GM21381 (cell line): Measurements from ENCODE around the gene DNPH1.
A peak's percentile ranks its signal among the peaks of the same experiment; 100 is the strongest.

Experiments
- ATAC-seq: cut with Tn5 transposase; IDR thresholded peaks from one replicate; pipeline ENCODE4 v1.9.1; 2021; ENCODE audit warnings: mild to moderate bottlenecking, moderate library complexity; ENCODE audit not compliant: unreplicated experiment

Gene DNPH1

DNA sequence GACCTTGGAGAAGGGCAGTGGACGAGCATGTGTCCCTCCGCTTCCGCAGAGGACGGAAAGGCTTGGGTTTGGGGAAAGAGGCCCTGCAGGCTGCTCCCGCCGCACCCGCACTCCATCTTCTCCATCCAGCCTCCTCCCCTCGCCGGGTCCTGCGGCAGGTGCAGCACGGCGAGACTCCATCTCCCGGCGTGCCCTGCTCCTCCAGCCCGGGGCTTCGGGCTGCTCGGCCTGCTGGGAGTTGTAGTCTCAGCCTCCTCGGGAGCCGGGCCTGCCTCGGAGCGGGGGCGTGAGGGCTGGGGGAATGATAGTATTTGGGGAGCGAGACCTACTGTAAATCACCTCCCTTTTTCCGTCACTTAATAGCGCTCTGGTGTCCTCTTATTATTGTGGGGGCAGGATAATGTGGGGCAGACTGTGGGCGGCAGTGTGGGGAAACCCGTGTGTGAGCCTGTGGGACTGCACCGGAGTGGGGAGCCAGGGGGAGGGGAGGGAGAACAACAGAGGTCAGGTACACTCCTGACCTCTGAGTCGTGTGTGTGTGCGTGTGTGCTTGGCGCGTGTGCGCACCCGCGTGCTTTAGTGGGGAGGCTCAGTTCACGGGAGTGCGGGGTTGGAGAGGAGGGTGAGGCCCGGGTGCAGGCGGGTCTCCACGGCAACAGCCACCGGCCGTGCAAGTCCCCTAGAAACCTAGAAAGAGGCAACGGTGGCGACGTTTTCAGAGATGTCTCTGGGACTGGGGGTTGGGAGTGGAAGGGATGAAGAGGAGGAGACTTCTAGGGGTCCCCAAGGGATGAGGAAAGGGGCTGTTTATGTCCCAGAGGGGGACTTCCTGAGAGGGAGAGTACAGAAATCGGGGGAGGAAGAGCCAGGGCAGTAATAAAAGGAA lies 18.1 kb upstream of the DNPH1 start:
- ATAC-seq = peak; percentile 83

- peak; percentile 31 for ATAC-seq
Measured at GRCh38 chr6:43246301-43247113, 17.2 kb upstream of the DNPH1 start.

GRCh38 chr6:43243664-43244321 lies 14.5 kb upstream of the DNPH1 start:
- no peak for ATAC-seq

DNA sequence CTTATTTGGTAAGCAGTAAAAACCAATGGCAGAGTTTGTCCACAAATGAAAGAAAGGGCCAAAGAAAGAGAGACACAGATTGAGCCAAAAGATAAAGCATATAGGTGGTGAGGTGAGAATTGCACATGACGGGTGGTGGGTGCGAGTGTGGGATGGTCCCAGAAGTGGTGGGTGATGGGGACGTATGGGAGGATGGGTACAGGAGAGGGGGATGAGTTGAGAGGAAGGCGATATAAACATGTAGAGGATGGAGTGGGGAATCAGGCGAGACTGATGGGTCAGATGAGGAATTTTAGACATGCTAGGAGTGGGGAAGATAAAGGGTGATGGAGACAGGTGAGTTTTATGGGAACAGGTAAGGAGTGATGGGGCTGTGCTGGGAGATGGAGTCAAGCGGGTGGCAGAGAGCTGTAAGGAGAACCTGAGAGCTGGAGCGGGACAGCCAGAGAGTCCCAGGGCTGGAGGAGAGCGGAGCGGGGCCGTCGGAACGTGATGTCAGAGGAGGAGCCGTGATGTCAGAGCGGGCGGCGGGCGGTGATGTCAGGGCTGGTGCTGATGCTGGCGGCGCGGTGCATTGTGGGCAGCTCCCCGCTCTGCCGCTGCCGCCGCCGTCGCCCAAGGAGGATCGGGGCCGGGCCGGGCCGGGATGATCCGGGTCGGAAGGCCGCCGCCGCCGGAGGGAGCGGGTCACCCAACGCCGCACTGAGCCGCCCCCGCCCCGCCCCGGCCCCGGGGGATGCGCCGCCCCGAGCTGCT lies 13.8 kb upstream of the DNPH1 start, which contains the start of gene TTBK1:
Gene TTBK1, plus strand, starts transcription at position 574 of the 756 bp plus-strand sequence. CDS start 3,180 bp downstream, outside the sequence.
- ATAC-seq = no peak

DNA sequence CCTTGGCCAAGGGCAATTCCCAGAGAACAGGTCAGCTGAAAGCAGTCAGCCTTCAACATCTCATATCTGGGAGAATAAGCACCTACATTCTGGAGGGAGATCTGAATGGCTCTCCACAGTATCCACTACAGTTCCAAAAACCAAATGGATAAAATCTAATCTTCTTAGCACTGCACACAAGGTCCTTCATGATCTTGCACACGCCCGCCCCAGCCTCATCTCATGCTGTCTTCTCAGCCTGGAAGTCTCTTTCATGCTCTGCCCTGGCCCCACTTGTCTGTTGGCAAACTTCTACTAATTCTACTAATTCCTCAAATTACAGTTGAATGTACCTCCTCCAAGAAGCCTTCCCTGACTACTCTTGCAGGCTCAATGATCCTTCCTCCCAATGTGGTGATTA lies 12.2 kb upstream of the DNPH1 start:
- ATAC-seq = no peak

- ATAC-seq = no peak
Measured at GRCh38 chr6:43240950-43241349, 11.7 kb upstream of the DNPH1 start.

- ATAC-seq = no peak
Measured at GRCh38 chr6:43239054-43239453, 9.8 kb upstream of the DNPH1 start.

DNA sequence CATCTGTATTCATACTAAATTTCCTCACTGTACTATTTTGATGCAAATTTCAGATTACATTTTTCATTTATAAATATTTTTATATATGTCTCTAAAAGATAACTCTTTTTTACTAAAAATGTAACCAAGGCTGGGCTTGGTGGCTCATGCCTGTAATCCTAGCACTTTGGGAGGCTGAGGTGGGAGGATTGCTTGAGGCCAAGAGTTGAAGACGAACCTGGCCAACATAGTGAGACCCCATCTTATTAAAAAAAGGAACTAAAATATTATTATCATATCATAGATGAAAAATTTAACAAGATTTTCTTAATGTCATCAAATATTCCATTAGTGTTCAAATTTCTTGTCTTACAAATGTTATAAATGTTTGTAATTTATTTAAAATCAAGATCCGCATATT lies 6.6 kb upstream of the DNPH1 start:
- ATAC-seq = no peak

DNA sequence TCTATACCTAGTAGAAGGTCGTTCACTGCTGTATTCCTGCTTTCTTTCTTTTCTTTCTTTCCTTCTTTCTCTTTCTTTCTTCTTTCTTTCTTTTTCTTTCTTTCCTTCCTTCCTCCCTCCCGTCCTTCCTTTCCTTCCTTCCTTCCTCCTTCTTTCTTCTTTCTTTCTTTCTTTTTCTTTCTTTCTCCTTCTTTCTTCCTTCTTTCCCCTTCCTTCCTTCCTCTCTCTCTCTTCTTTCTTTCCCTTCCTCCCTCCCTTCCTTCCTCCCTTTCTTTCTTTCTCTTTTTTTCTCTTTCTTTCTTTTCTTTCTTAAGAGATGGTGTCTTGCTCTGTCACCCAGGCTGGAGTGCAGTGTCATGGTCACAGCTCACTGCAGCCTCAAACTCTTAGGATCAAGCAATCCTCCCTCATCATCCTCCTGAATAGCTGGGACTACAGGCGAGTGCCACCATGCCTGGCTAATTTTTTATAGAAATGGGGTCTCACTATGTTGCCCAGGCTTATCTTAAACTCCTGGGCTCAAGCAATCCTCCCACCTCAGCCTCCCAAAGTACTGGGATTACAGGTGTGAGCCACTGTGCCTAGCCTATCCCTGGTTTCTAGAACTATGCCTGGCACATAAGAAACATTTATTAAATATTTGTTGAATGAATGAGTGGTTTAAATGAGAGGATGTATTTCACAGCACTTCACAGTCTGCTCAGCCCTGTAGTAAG lies 2.6 kb upstream of the DNPH1 start:
- ATAC-seq = no peak

DNA sequence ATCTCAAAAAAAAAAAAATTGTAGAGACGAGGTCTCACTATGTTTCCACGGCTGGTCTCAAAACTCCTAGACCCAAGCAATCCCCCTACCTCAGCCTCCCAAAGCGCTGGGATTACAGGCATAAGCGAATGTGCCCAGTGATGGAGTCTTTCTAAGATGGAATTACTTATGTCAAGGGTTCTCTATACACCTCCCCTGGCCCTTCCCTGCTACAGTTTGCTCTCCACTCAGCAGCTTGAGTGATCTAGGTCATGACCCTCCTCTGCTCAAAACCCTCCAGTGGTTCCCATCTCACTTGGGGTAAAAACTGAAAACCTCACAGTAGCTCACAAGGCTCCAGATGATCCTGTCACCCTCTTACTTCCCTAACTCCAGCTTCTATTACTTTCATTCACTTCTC lies 1.8 kb upstream of the DNPH1 start:
- ATAC-seq = no peak

DNA sequence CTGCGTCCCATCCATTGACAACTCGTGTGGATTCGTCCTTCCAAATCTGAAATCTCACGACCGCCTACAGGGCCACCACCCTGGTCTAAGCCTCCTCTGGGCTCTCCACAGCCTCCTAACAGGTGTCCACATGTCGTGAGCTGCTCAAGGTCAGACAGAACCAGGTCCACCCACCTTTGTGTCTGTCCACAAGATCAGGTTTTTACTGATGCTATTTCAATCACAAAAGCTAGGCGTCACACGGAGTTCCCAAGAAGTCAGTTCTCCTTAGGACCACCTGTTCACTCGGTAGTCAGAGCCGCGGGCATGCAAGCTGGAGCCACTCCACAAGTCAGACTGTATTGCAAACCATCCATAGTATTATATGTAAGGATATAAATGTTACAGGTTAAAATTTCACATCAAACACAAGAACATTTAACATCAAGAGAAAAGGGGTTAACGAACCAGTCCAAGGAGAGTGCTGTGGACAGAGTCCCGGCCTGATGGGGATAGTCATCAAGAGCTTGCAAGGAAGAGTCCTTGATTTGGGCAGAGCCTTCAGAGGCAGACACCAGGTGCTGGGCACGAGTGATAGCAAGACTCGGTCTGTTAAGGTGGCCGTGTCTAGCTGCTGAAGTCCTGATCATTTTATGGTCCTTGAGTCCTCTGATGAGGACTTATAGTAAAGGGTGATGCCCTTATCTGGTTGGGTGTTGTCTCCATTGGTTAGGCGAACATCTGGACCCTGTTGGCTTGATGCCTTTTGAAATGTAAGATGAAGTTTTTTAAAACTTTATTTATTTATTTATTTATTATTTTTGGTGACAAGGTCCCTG lies 731 bp upstream of the DNPH1 start:
- no peak for ATAC-seq

GRCh38 chr6:43226192-43226851 lies 3.0 kb downstream of the DNPH1 start:
- no peak for ATAC-seq

- ATAC-seq = no peak
Measured at GRCh38 chr6:43223175-43223574, 6.1 kb downstream of the DNPH1 start.

DNA sequence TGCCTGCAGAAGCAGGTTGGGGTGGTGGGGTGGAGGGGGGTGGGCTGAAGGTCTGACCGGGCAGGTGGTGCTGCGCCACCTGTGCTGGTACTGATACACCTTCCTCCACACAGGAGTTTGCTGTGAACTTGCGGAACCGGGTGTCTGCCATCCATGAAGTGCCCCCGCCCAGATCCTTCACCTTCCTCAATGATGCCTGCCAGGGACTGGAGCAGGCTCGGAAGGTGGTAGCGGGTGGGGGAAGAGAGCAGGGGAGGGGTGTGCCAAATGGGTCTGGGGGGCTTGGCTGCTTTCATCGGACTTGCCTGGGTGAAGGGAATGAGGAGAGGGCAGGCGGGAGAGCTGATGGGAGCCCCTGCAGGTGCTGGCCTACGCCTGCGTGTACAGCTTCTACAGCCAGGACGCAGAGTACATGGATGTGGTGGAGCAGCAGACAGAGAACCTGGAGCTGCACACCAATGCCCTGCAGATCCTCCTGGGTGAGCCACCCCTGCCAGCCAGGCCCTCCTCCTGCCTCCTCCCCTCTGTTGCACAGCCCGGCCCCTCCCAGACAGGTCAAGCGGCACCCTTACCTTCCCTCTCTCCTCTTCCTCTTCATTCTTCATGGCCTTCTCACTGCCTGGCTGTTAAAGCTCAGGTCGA lies 6.7 kb downstream of the DNPH1 start:
- ATAC-seq = no peak

- ATAC-seq = no peak
Measured at GRCh38 chr6:43221046-43221972, 8.0 kb downstream of the DNPH1 start.

GRCh38 chr6:43220439-43220951 lies 8.8 kb downstream of the DNPH1 start:
- no peak for ATAC-seq

DNA sequence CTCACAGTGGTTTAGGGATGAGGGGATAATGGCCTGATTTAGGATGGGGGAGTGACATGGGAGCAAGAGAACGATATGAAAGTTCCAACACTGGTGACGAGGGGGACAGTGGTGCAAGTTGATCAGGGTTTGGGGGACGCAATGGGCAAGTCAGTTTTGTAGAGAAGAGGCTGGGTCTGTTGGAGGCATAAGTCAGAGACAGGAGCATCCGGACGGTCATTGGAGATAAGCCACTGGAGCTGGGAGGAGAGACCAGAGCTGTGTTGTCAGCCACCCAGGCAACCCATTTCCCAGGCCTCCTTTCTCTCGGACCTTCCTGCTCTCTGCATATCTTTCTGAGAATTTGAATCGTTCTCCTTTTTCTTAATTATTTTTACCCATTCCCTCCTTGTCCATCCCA lies 9.5 kb downstream of the DNPH1 start:
- no peak for ATAC-seq
